ENCODE measurements around the gene PUM2.
"Not testable (repeated sequence)": the region's sequence is repeated elsewhere in the genome, so short reads cannot be mapped to it uniquely, and the experiment has no call there.

PUM2 gene

DNA sequence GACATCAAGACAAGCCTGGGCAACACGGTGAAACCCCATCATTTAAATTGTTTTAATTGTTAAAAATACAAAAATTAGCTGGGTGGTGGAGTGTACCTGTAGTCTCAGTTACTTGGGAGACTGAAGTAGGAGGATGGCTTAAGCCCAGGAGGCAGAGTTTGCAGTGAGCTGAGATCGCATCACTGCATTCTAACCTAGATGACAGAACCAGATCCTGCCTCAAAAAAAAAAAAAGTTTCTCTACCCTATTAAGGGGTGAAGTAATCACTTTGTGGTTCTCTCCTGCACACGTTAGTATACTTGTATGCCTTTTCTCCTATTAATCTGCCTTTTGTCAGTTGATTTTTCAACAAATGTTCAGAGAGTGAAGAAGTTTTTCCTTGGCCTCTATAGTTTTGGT lies 18.1 kb upstream of the PUM2 start:
- DNase-seq (ENCODE audit: low spot score): no peak

DNA sequence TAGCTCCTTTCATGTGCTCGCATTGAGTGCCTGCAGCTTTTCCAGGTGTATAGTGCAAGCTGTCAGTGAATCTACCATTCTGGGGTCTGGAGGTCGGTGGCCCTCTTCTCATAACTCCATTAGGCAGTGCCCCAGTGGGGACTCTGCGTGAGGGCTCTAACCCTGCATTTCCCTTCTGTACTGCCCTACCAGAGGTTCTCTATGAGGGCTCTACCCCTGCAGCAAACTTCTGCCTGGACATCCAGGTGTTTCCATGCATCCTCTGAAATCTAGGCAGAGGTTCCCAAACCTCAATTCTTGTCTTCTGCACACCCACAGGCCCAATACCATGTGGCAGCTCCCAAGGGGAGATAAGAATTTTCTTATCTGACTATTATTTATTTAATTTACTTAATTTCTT lies 17.3 kb upstream of the PUM2 start:
- DNase-seq (ENCODE audit: low spot score): not testable (repeated sequence)

DNA sequence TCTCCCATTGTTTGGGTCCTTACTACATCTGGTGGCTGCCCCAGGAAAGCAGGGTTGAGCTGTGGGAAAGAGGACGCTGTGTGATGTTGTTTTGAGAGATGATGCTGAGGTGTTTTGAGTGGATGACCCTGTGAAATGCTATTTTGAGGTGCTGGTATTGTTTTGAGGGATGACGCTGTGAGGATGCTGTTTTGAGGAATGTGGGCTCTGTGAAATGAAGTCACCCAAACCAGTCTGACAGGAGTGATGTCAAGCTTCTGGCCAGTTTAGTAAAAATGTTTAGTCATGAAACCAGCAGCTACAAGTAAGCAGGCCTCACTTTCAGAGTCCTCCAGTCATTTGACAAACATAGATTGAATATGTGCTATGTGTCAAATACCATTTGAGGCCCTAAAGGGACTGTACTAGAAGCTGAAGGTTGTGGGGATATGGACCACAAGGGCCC lies 16.1 kb upstream of the PUM2 start:
- no peak for DNase-seq (ENCODE audit: low spot score)

DNA sequence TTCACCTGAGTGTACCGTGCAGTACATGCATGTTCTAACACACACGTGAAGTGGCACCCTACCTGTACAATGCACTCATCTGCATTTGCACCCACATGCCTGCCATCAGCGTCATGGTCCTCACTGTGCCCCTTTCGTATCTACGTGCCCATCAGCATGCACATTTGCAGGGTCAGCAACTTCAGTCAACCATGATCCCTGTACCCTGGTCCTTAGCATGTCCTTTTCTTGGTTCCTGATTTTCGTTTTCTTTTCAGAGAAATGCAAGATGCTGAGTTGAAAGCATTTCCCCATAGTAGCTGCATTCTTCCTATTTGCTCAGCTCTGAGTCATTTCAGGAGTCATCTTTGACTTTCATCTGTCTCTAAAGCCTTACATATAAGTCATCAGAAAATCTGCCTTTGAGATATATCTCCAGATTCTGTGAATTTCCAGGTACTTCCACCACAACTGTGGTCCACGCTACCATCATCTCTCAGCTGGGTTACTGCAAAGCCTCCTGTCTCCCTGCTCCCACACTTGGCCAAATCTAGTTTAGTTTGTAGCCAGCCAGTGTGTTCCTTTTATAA lies 14.7 kb upstream of the PUM2 start:
- DNase-seq (ENCODE audit: low spot score): no peak

DNA sequence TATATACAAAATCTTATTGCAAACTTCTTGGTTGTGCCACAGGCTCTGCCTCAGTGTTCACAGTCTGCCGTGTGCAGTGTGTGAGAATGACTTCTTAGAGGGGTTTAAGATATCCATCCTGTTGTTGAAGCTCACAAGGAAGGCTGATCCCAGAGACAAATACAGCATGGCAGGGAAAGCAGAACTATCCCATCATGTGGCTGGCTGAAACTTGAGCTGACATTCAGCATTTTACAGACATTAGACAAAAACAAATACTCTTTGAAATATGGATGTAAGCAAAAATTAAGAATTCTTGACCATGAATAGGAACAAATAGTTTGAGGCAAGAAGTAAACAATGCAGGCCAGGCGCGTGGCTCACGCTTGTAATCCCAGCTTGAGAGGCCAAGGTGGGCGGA lies 12.9 kb upstream of the PUM2 start:
- no peak for DNase-seq (ENCODE audit: low spot score)

DNA sequence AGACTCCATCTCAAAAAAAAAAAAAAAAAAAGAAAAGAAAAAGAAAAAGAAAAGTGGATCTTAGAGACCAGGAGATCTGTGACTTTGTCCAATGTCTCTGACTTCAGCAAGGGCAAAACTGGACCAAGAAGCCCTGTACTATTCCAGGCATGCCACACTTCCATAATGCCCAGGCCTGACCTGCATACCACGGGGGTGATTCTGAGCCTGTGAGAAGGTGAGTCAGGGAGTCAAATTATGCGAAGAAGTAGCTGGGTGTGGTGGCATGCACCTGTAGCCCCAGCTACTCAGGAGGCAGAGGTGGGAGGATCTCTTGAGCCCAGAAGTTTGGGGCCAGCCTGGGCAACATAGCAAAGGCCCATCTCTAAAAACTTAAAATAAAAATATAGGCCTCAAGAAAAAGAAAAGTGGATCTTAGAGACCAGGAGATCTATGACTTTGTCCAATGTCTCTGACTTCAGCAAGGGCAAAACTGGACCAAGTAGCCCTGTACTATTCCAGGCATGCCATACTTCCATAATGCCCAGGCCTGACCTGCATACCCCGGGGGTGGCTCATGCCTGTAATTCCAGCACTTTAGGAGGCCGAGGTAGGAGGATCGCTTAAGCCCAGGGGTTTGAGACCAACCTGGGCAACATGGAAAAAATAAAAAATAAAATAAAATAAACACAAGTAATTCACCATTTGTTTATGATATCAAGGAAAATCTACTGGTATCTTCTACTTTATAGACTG lies 12.2 kb upstream of the PUM2 start:
- no peak for DNase-seq (ENCODE audit: low spot score)

GRCh38 chr2:20361893-20362292 lies 11.2 kb upstream of the PUM2 start:
- DNase-seq (ENCODE audit: low spot score): peak; percentile 55

GRCh38 chr2:20359096-20359495 lies 8.5 kb upstream of the PUM2 start:
- no peak for DNase-seq (ENCODE audit: low spot score)

DNA sequence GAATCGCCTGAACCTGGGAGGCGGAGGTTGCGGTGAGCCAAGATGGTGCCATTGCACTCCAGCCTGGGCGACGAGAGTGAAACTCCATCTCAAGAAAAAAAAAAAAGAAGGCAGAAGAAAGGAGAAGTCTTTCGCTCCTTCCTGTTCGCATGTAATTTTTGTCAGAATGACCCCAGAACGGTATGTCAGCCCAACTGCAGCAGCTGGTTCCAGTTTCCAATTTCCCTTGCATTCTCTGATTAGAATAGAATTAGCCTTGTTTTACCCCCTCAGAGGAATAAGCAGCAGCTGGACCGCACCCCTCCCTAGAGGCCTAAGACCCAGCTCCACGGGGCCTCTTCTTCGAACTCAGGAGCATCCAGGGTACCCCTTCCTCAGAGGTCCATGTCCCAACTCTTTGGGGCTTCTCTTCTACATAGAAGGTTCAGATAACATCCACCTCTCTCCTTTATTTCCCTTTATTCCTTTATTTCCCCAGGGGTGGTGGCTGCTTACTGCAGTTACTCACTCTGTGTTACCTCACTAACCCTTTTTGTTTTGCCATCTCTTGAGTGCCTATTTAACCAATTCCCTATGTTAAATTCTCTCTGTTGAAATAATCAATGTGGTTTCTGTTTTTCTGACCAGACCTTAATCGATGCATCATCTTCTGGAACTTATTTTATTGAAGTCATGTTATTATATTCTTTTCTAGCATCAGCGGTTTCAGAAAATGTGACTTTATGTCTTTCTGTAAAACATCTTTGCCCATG lies 7.2 kb upstream of the PUM2 start:
- DNase-seq (ENCODE audit: low spot score): no peak

GRCh38 chr2:20356042-20356441 lies 5.4 kb upstream of the PUM2 start:
- no peak for DNase-seq (ENCODE audit: low spot score)

GRCh38 chr2:20355131-20355530 lies 4.5 kb upstream of the PUM2 start:
- DNase-seq (ENCODE audit: low spot score): no peak

DNA sequence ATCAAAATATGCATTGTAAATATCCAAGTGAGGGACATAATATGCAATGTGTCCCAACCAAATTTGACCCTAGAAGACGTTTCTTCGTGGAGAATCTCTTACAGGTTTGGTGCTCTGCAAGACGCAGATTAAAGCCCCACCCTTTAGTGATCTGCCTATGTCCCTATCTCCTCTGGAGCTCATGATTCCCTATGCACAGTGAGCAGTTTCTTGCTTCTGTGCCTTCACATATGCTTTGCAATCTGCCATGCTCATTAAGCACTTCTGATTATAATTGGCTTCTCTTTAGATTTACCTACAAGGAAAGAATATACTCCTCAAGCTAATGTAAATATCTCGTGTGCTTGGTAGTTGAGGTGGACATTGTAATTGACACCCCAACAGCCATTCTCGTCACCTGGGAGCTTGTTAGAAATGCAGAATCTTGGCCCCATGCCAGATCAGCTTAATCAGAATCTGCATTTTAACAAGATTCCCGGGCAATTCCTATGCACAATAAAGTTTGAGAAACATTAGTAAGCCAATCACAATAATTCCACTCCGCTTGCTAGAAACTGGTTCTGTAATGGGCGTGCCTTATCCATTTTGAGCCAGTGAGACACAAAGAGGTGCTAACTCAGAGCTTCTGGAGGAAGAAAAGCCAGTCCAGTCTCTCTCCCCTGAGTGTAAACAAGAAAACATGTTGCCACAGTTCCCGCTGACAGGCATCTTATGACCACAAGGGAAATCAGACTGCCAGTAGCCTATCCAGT lies 2.8 kb upstream of the PUM2 start:
- DNase-seq (ENCODE audit: low spot score): no peak

DNA sequence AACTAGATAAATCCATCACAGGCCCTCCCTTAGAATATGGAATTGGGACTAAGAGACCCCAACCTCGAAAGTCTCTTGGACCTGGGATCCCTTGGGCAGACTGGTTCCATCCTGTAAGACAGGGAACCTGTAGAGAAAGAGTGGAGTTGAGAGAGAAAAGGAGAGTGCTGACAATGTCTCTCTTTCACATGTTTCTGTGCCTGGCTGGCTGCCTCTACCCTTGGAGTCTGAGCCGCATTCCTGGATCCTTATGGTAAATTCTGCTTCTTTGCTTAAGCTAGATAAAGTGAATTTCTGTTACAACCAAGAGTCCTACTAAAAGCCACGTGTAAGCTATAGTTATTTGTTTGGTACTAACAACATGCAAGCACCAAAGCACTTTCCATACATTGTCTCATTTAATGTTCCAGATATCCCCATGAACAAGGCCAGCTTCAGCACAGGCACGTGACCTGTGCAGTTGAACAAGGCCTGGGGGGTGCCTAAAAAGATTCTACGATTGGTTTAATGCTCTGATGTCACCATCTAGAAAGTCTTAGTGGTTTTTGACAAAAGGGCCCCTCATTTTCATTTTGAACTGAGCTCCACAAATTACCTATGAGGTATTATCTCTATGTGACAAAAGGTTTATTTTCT lies 2.1 kb upstream of the PUM2 start:
- DNase-seq (ENCODE audit: low spot score): no peak

DNA sequence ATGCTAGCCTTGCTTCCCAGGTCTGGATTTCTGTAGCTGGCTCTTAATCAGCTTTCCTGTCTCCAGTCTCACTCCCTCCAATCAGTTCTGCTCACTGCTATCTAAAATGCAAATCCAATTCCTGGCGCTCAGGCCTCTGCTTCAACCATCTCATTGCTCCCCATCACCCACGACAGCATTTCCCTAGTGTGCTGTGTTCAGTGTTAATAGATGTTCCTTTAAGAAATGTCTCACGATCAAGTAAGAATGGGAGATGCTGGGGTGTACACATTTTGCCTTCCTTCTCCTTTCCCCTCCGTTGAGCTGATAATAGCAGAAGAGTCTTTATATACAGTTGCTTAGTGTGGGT lies 1.6 kb upstream of the PUM2 start:
- no peak for DNase-seq (ENCODE audit: low spot score)

DNA sequence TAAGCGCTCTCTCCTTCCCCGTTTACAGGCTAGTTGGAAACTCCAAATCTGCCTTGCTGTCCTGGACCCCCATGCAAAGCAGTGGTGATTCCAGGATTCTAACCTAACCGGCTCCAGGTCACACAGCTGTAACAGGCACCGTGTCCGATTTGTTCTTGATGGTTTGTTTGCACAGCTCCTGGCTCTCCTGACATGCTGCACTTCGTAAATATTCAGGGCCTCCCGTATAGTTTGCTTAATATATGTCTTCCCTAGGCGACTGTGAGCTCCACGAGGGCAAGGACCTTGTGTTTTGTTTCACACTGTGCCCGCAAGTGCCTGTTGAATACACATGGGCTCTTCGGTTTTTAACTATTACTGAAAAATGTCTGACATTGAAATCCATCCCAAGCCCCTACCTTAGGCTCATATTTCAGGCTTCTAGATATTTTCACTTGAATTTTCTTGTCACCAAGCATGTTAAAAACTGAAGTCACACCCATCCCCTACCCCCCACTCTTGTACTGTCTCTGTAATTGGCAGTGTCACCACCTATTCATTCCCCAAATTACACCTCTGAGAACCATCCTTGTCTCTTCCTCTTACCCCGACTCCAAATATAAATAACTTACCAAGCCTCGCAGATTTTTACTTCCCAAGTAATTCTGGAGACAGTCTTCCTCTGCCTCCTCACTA lies 1.0 kb upstream of the PUM2 start:
- DNase-seq (ENCODE audit: low spot score): no peak

DNA sequence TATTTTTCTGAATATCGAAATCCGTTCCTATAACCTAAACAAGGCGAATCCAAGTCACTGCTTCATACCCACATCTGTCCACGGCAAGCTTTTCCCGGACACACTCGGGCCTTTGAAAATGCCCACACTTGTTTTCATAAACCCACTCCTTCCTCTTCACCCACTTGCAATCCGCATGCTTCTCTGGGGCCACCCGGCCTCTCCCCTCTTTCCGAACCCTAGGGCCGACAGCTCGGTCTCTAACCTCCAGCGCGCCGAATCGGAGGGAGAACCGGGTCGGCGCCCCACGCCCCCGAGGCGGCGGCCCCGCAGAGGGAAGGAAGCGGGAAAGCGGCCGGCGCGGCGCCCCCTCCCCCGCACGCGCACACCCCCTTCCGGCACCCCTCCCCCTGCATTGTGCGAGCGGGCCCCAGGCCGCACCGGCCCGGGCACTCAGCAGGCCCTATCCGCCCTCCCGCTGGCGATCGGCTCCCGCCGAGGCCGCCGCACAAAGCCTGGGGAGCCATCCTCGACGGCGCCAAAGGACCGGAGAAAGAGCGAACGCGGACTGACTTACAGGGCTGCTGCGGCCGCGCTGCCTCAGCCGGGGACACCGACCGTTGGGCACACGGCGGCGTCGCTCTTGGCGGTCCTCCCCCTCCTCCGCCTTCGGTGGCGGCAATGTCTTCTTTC lies 467 bp downstream of the PUM2 start:
- no peak for DNase-seq (ENCODE audit: low spot score)

- no peak for DNase-seq (ENCODE audit: low spot score)
Measured at GRCh38 chr2:20349513-20349921, 1.1 kb downstream of the PUM2 start.

- DNase-seq (ENCODE audit: low spot score): no peak
Measured at GRCh38 chr2:20348542-20348941, 2.1 kb downstream of the PUM2 start.

DNA sequence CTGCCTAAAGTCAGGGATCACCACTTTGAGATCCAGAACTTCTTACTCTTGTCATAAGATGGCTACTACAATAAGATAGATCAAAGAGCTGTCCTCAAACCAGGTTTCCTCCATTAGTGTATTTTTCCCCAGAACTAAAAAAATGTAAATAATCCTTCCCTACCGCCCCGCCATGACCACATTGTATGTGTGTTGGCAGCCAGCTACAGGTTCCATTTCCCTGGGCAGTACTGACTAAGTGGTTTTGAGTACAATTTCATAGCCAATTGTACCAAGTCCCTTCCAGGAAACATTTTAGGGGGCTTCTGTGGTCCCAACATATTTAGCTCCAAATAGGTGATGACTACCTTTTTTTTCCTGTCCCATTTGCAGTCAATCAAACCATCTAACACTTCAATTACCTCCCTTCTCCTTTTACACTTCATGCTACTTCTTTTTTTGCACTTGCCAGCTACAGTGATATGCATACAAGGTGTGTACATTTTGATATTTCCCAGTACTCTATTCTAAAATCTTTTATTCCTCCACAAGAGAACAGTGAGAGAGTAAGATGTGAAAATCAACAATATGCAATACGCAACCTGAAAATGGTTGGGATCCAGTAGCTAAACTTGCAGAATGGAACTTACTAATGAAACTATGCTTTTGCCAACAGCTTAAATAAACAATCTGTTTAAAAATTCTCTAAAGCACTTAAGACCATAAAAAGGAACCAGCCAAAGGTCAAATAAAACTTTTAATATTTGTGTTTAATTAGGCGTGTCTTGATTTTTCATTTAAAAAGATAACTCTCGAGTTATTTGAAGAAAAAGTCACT lies 3.9 kb downstream of the PUM2 start:
- DNase-seq (ENCODE audit: low spot score): no peak

DNA sequence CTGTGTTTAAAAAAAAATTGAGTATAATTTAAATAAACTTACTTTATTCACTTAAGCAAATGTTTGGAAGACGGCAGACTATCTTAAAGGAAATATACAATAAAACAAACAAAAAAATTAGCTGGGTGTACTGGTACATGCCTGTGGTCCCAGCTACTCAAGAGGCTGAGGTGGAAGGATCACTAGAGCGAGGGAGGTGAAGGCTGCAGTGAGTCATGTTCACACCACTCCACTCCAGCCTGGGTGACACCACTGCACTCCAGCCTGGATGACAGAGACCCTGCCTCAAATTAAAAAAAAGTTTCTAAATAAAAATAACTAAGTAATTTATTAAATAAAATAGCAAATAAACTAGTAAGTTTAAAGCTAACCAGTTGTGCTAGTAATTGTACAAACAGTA lies 7.5 kb downstream of the PUM2 start:
- DNase-seq (ENCODE audit: low spot score): no peak
